HCT116 (cell line): Measurements from ENCODE around the gene SLC41A1.

ENCODE experiments used
- CBX3 ChIP-seq: IDR thresholded peaks from 2 replicates; pipeline ENCODE4 v1.6.1; 2012; ENCODE audit warnings: low read depth
- CEBPB ChIP-seq: IDR thresholded peaks from 2 replicates; pipeline ENCODE4 v1.6.1; 2012; ENCODE audit warnings: low read depth
- EGR1 ChIP-seq: IDR thresholded peaks from 2 replicates; pipeline ENCODE4 v1.6.1; 2012; ENCODE audit warnings: low read depth
- EZH2phosphoT487 ChIP-seq: fragments of 200-600 bp; IDR thresholded peaks from 2 replicates; pipeline ENCODE4 v1.6.1; 2018; ENCODE audit warnings: antibody characterized with exemption, borderline replicate concordance
- POLR2A ChIP-seq: IDR thresholded peaks from 2 replicates; pipeline ENCODE4 v1.7.0; 2011; ENCODE audit warnings: borderline replicate concordance; ENCODE audit not compliant: insufficient read depth, insufficient read length; ENCODE audit errors: extremely low read depth
- POLR2AphosphoS5 ChIP-seq: IDR thresholded peaks from 2 replicates; pipeline ENCODE4 v1.6.1; 2011; ENCODE audit warnings: mild to moderate bottlenecking, low read depth, low read length, moderate library complexity
- SP1 ChIP-seq: IDR thresholded peaks from 2 replicates; pipeline ENCODE4 v1.6.1; 2012; ENCODE audit warnings: low read depth
- SRF ChIP-seq: IDR thresholded peaks from 2 replicates; pipeline ENCODE4 v1.6.1; 2012; ENCODE audit warnings: low read depth
- ZNF274 ChIP-seq: fragments of 200-500 bp; sonication (Bioruptor generic); IDR thresholded peaks from 2 replicates; pipeline ENCODE4 v1.6.1; 2014; ENCODE audit warnings: mild to moderate bottlenecking, low read depth, low read length, inconsistent platforms
- TF ChIP-seq, protein P1 (sequence below), 3 experiments: fragments of 200-600 bp in 1 of 3; sonication (generic) in 1 of 3; IDR thresholded peaks in 2 of 3; conservative IDR thresholded peaks in 1 of 3; 2 replicates each; pipeline ENCODE4 v1.5.1; 2012 to 2017; ENCODE audit warnings: low read depth in 2 of 3, low read length in 2 of 3, antibody characterized with exemption in 1 of 3, borderline replicate concordance in 1 of 3, control low read depth in 1 of 3, mild to moderate bottlenecking in 1 of 3, mixed read lengths in 1 of 3, mixed run types in 1 of 3, moderate library complexity in 1 of 3; ENCODE audit not compliant: insufficient read depth in 1 of 3
- TF ChIP-seq, protein P2 (sequence below): IDR thresholded peaks from 2 replicates; pipeline ENCODE4 v1.6.1; 2012
- TF ChIP-seq, protein P3 (sequence below): IDR thresholded peaks from 2 replicates; pipeline ENCODE4 v1.6.1; 2011; ENCODE audit warnings: mild to moderate bottlenecking, low read length, moderate library complexity; ENCODE audit not compliant: insufficient replicate concordance; ENCODE audit errors: extremely low read depth

DNA sequence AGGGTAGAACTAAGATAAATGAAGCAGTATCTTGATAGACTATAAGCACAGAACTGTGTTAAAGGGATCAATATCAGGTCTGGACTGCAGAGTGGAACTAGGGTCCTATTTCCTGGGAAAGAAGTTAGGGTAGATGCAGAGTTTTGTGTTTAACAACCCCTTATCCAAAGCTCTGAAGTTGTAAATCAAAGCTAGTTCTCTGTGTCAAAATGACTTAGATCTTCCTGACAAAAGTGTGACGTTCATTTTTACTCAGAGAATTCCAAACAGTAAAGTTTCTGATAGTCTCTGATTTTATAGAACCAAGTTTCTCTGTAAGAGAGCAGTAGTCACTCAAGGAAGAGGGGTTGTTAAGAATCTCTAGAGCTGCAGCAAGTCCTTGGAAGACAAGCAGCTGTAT is 71.3 kb downstream of the SLC41A1 start:
- TF ChIP-seq, protein P1, sequence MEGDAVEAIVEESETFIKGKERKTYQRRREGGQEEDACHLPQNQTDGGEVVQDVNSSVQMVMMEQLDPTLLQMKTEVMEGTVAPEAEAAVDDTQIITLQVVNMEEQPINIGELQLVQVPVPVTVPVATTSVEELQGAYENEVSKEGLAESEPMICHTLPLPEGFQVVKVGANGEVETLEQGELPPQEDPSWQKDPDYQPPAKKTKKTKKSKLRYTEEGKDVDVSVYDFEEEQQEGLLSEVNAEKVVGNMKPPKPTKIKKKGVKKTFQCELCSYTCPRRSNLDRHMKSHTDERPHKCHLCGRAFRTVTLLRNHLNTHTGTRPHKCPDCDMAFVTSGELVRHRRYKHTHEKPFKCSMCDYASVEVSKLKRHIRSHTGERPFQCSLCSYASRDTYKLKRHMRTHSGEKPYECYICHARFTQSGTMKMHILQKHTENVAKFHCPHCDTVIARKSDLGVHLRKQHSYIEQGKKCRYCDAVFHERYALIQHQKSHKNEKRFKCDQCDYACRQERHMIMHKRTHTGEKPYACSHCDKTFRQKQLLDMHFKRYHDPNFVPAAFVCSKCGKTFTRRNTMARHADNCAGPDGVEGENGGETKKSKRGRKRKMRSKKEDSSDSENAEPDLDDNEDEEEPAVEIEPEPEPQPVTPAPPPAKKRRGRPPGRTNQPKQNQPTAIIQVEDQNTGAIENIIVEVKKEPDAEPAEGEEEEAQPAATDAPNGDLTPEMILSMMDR (IDR thresholded peaks at IDR 0.05 in 2 of 3, conservative IDR thresholded peaks at IDR 0.05 in 1 of 3; ENCODE audit: borderline replicate concordance in 1 of 3, insufficient read depth in 1 of 3, low read depth in 2 of 3, low read length in 2 of 3) = no peak
- no peak for TF ChIP-seq SP1
- no peak for TF ChIP-seq ZNF274
- no peak for TF ChIP-seq CEBPB
- no peak for TF ChIP-seq SRF
- TF ChIP-seq, protein P2, sequence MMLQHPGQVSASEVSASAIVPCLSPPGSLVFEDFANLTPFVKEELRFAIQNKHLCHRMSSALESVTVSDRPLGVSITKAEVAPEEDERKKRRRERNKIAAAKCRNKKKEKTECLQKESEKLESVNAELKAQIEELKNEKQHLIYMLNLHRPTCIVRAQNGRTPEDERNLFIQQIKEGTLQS = no peak
- no peak for TF ChIP-seq CBX3
- no peak for TF ChIP-seq EGR1
- TF ChIP-seq POLR2A = no peak
- TF ChIP-seq POLR2AphosphoS5 = no peak
- no peak for TF ChIP-seq EZH2phosphoT487
- TF ChIP-seq, protein P3, sequence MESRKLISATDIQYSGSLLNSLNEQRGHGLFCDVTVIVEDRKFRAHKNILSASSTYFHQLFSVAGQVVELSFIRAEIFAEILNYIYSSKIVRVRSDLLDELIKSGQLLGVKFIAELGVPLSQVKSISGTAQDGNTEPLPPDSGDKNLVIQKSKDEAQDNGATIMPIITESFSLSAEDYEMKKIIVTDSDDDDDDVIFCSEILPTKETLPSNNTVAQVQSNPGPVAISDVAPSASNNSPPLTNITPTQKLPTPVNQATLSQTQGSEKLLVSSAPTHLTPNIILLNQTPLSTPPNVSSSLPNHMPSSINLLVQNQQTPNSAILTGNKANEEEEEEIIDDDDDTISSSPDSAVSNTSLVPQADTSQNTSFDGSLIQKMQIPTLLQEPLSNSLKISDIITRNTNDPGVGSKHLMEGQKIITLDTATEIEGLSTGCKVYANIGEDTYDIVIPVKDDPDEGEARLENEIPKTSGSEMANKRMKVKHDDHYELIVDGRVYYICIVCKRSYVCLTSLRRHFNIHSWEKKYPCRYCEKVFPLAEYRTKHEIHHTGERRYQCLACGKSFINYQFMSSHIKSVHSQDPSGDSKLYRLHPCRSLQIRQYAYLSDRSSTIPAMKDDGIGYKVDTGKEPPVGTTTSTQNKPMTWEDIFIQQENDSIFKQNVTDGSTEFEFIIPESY = no peak
